ENCODE measurements around the gene NLRX1.

DNA sequence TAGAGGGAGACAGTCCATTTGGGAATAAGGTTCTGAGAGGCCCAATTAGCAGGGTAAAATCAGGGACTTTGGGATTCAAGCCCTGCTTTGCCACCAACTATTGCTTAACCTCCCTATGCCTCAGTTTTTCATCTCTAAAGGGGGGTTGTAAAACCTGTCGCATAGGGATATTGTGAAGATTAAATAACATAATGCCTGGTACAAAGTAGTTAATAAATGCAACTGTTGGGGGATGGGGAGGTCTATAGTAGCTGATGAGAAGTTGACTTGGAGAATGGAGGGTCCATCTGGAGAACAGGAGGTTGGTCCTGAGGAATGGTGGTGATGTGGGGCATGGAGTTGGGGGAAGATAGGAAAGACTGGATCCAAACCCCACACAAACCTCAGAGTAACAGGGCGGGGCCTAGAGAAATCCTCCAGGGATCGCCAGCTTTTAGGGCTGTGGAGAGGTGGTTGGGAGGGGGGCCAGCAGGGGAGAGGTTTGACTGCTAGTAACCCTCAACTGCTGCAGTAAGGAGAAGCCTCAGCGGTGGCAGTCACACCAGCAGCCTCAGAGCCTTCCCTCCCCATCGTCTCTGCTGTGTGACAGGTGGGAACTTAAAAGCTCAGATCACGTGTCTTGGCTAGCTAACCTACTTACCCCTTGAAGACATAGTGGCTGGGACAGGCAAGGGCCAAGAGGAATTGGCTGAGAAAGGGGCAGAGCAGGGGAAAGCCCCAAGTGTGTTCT is 20.8 kb upstream of the NLRX1 start:
- TF ChIP-seq JUND (IDR thresholded peaks at IDR 0.05) (no peak), FOXM1 (IDR thresholded peaks at IDR 0.05; ENCODE audit: low read depth) (no peak), SMC3 (IDR thresholded peaks at IDR 0.05; ENCODE audit: low read depth, low read length) (no peak), RAD21 (IDR thresholded peaks at IDR 0.05; ENCODE audit: low read length) (no peak), GABPA (IDR thresholded peaks at IDR 0.05; ENCODE audit: low read depth) (no peak), POLR2AphosphoS5 (IDR thresholded peaks at IDR 0.05; ENCODE audit: low read depth, low read length) (no peak), RXRA (IDR thresholded peaks at IDR 0.05; ENCODE audit: borderline replicate concordance, low read depth) (no peak), SIN3A (IDR thresholded peaks at IDR 0.05; ENCODE audit: borderline replicate concordance, low read depth, low read length) (no peak), NFIC (IDR thresholded peaks at IDR 0.05; ENCODE audit: borderline replicate concordance) (no peak)
- TF ChIP-seq, protein P1, sequence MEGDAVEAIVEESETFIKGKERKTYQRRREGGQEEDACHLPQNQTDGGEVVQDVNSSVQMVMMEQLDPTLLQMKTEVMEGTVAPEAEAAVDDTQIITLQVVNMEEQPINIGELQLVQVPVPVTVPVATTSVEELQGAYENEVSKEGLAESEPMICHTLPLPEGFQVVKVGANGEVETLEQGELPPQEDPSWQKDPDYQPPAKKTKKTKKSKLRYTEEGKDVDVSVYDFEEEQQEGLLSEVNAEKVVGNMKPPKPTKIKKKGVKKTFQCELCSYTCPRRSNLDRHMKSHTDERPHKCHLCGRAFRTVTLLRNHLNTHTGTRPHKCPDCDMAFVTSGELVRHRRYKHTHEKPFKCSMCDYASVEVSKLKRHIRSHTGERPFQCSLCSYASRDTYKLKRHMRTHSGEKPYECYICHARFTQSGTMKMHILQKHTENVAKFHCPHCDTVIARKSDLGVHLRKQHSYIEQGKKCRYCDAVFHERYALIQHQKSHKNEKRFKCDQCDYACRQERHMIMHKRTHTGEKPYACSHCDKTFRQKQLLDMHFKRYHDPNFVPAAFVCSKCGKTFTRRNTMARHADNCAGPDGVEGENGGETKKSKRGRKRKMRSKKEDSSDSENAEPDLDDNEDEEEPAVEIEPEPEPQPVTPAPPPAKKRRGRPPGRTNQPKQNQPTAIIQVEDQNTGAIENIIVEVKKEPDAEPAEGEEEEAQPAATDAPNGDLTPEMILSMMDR (IDR thresholded peaks at IDR 0.05), result no peak
- TF ChIP-seq, protein P2, sequence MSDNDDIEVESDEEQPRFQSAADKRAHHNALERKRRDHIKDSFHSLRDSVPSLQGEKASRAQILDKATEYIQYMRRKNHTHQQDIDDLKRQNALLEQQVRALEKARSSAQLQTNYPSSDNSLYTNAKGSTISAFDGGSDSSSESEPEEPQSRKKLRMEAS (IDR thresholded peaks at IDR 0.05; ENCODE audit: low read depth), result no peak
- TF ChIP-seq, protein P3, sequence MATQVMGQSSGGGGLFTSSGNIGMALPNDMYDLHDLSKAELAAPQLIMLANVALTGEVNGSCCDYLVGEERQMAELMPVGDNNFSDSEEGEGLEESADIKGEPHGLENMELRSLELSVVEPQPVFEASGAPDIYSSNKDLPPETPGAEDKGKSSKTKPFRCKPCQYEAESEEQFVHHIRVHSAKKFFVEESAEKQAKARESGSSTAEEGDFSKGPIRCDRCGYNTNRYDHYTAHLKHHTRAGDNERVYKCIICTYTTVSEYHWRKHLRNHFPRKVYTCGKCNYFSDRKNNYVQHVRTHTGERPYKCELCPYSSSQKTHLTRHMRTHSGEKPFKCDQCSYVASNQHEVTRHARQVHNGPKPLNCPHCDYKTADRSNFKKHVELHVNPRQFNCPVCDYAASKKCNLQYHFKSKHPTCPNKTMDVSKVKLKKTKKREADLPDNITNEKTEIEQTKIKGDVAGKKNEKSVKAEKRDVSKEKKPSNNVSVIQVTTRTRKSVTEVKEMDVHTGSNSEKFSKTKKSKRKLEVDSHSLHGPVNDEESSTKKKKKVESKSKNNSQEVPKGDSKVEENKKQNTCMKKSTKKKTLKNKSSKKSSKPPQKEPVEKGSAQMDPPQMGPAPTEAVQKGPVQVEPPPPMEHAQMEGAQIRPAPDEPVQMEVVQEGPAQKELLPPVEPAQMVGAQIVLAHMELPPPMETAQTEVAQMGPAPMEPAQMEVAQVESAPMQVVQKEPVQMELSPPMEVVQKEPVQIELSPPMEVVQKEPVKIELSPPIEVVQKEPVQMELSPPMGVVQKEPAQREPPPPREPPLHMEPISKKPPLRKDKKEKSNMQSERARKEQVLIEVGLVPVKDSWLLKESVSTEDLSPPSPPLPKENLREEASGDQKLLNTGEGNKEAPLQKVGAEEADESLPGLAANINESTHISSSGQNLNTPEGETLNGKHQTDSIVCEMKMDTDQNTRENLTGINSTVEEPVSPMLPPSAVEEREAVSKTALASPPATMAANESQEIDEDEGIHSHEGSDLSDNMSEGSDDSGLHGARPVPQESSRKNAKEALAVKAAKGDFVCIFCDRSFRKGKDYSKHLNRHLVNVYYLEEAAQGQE (IDR thresholded peaks at IDR 0.05; ENCODE audit: low read depth, low read length), result no peak
